BJ (cell line): ENCODE measurements around the gene METTL17. TPM values are rescaled to one million over a fixed set of nuclear protein-coding genes. Genes with fewer than 3 reads are reported as not detected.

ENCODE experiments used
- CTCF ChIA-PET: fragments of 350-600 bp; formaldehyde crosslinking; extraction: SDS; loops from one replicate; lab custom pipeline; 2021; ENCODE audit warnings: antibody characterized with exemption, inconsistent platforms; lab: Yijun Ruan, JAX
- POLR2A ChIA-PET: fragments of 300-600 bp; sonication (Branson Sonifier 250); formaldehyde crosslinking; extraction: SDS; loops from one replicate; lab custom pipeline; 2021; ENCODE audit warnings: antibody characterized with exemption; lab: Charles Lee
- DNase-seq: peaks from one replicate; pipeline ENCODE4 v3.0.0-alpha.2; 2011; ENCODE audit warnings: low read depth
- H3K27me3 ChIP-seq: 2 replicates; pipeline ENCODE4 v1.6.0; 2011; ENCODE audit warnings: low read length; ENCODE audit not compliant: control insufficient read depth, insufficient read depth
- H3K36me3 ChIP-seq: 2 replicates; pipeline ENCODE4 v1.5.1; 2011; ENCODE audit warnings: low read length; ENCODE audit not compliant: control insufficient read depth, insufficient read depth
- H3K4me3 ChIP-seq: 2 replicates; pipeline ENCODE4 v1.5.1; 2011; ENCODE audit warnings: low read depth, mild to moderate bottlenecking, control low read depth, low read length
- polyA plus RNA-seq: library from polyadenylated mRNA; depleted of rRNA; stranded (reverse); fragments of >200 nt; gene quantifications from 2 replicates; pipeline ENCODE4 v1.2.3, GENCODE V29; 2011
- TF ChIP-seq, protein P1 (sequence below): IDR thresholded peaks from 2 replicates; pipeline ENCODE4 v1.5.1; 2011; ENCODE audit warnings: low read depth, mild to moderate bottlenecking, control low read depth, inconsistent platforms, low read length, moderate library complexity; ENCODE audit not compliant: insufficient read depth

The METTL17 gene
- polyA plus RNA-seq, 1 experiment, result 56.2 TPM

DNA sequence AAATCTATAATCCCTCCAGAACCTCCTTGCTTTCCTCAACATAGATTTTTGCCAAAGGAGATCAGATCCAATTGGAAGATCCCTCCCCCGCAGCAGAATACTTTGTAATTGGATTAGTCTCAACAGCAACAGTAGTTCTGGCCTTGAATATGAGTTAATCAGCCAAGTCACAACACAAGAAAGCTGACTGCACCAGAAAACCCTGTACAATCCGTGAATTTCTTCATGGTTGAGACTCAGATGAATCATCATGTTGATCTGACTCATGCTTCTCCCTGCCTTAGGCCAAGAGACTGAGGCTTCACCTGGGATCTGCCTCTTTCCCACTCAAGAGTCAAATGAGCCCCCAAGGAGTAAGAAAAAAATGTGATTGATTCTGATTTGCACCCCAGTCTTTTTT is 3.0 kb upstream of the METTL17 start:
- Histone ChIP-seq H3K27me3 (no peaks in the 10 kb centered on the region), H3K36me3 (no peaks in the 10 kb centered on the region), H3K4me3 (no peak overlapping the region)
- ChIA-PET CTCF (interaction anchor here (0.8 to 4.3 kb wide), 4 partner anchors 15 to 168 kb away, joined by 3 to 37 read pairs (median 8); no protein-coding TSS in a partner anchor), POLR2A (no interaction called here)
- DNase-seq, result peak; percentile 88
- TF ChIP-seq, protein P1, sequence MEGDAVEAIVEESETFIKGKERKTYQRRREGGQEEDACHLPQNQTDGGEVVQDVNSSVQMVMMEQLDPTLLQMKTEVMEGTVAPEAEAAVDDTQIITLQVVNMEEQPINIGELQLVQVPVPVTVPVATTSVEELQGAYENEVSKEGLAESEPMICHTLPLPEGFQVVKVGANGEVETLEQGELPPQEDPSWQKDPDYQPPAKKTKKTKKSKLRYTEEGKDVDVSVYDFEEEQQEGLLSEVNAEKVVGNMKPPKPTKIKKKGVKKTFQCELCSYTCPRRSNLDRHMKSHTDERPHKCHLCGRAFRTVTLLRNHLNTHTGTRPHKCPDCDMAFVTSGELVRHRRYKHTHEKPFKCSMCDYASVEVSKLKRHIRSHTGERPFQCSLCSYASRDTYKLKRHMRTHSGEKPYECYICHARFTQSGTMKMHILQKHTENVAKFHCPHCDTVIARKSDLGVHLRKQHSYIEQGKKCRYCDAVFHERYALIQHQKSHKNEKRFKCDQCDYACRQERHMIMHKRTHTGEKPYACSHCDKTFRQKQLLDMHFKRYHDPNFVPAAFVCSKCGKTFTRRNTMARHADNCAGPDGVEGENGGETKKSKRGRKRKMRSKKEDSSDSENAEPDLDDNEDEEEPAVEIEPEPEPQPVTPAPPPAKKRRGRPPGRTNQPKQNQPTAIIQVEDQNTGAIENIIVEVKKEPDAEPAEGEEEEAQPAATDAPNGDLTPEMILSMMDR, result no peak

DNA sequence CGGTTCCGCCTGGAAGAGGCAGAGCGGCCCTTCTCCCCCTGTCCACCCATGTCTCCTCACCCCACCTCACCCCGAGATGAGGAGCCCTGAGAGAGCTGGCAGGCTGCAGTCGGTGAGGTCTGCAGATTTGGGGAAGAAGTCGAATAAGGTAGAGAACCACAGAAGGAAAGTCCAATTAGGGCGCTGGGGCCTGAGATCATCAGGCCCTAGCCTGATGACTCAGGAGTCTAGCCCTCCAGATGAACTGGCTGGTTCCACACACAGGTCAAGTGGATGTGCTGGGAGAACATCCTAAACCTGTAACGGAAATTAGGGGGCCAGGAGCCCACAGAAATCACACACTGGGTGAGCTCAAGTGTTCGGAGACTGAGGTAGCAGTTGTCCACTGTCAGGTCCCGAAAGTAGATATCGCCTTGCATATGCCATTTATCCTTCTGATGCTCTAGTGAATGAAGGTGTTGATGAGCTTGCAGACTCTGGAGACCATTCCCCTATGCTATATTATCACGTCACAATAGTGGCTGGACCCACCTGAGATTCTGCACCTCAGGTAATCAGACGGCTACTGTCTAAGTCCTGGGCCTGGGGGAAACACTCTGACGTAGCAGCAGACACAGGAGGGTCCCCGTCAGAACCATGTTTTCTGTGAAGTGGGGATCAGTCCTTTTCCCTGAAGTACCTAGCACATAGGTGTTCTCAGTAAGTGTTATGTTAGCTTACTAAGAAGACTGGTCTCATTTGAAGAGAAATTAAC is 886 bp upstream of the METTL17 start:
- CTCF ChIA-PET, result interaction anchor here (2.4 to 4.3 kb wide), 2 partner anchors 17 to 104 kb away, joined by 11 to 37 read pairs; no protein-coding TSS in a partner anchor

DNA sequence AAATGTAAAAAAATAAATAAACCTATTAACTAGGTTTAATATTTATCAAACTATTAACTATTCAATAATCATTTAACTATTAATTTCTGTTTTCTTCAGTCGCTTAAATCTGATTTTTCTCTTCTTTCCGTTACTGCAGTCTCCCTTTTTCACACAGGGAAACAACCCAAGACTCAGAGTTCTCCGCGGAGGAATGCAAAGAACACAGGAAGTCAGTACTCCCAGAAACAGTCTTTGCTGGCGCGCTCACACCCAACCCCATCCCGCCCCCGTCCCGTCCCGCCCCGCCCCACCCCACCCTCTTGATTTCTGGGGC is 351 bp upstream of the METTL17 start:
- ChIA-PET CTCF (interaction anchor here (4.3 kb wide), 1 partner anchor 18 kb away, joined by 37 read pairs; no protein-coding TSS in a partner anchor), POLR2A (no interaction called here)
- H3K4me3 ChIP-seq, result peak overlapping the region; percentile 24
- no peak for DNase-seq
- H3K36me3 ChIP-seq, result peaks cover 3% of the 10 kb centered on the region; the same call in 1 of the 2 replicates
- H3K27me3 ChIP-seq, result no peaks in the 10 kb centered on the region
- TF ChIP-seq, protein P1, result no peak

More for the DNA sequence above, 886 bp upstream of the METTL17 start:
- POLR2A ChIA-PET, result no interaction called here
- no peaks in the 10 kb centered on the region for H3K27me3 ChIP-seq
- TF ChIP-seq, protein P1, result no peak
- no peak for DNase-seq
- no peaks in the 10 kb centered on the region; the same call in 1 of the 2 replicates for H3K36me3 ChIP-seq
- H3K4me3 ChIP-seq, result peak overlapping the region; percentile 24

DNA sequence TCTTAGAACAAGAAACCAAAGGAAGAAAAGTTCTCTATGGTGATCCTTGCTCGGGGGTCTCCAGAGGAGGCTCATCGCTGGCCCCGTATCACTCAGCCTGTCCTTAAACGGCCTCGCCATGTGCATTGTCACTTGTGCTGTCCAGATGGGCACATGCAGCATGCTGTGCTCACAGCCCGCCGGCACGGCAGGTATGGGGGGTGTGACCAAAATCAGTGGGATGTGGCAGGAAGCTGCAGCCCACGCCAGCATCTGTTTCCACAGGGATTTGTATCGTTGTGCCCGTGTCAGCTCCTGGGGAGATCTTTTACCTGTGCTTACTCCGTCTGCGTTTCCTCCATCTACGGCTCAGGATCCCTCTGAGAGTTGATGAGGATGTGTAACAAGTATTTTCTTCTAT is 6.7 kb downstream of the METTL17 start:
- TF ChIP-seq, protein P1, result no peak
- H3K36me3 ChIP-seq, result peaks cover 15% of the 10 kb centered on the region
- H3K27me3 ChIP-seq, result no peaks in the 10 kb centered on the region
- CTCF ChIA-PET, result interaction anchor here (1.7 to 3.3 kb wide), 4 partner anchors 18 to 108 kb away, joined by 4 to 20 read pairs (median 12); no protein-coding TSS in a partner anchor
- POLR2A ChIA-PET, result no interaction called here
- H3K4me3 ChIP-seq, result no peak overlapping the region
- no peak for DNase-seq

DNA sequence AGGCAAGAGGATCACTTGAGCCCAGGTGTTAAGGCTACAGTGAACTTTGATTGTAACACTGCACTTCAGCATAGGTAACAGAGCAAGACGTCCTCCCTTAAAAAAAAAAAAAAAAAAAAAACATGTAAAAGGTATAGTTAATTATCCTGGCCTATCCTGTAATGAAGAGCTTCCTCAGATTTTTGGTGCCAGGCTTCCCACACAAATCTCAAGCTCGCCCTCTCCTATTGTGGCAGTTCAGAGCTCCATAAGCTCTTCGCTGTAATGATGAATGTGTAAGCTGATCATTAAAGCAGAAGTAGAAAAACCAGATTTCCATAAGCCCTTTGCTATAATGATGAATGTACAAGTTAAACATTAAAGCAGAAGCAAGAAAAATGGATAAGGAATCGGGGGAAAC is 7.3 kb downstream of the METTL17 start:
- Histone ChIP-seq H3K27me3 (no peaks in the 10 kb centered on the region), H3K36me3 (peaks cover 15% of the 10 kb centered on the region), H3K4me3 (no peak overlapping the region)
- ChIA-PET POLR2A (no interaction called here), CTCF (interaction anchor here (1.4 to 3.3 kb wide), 5 partner anchors 9 to 95 kb away, joined by 3 to 24 read pairs (median 16); no protein-coding TSS in a partner anchor)
- TF ChIP-seq, protein P1, result no peak
- DNase-seq, result no peak
